Activated naive CD8-positive, alpha-beta T cell treated with anti-CD3 and anti-CD28 coated beads for 36 hours (primary cell): ENCODE measurements around the gene ACOT2. TPM values are rescaled to one million over a fixed set of nuclear protein-coding genes. Genes with fewer than 3 reads are reported as not detected.
"Not testable (repeated sequence)": the region's sequence is repeated elsewhere in the genome, so short reads cannot be mapped to it uniquely, and the experiment has no call there.

Source experiments
- DNase-seq: peaks from one replicate; pipeline ENCODE4 v3.0.0; 2021
- H3K27ac Mint-ChIP-seq: one replicate; pipeline ENCODE4 v1.8.0; 2022; ENCODE audit warnings: mild to moderate bottlenecking, moderate library complexity, mixed read lengths
- H3K27me3 Mint-ChIP-seq: one replicate; pipeline ENCODE4 v1.8.0; 2022; ENCODE audit warnings: mild to moderate bottlenecking, mixed read lengths
- H3K36me3 Mint-ChIP-seq: one replicate; pipeline ENCODE4 v1.8.0; 2021; ENCODE audit warnings: mild to moderate bottlenecking, mixed read lengths
- H3K4me1 Mint-ChIP-seq: one replicate; pipeline ENCODE4 v1.8.0; 2021; ENCODE audit warnings: mixed read lengths
- H3K4me3 Mint-ChIP-seq: one replicate; pipeline ENCODE4 v1.8.0; 2022; ENCODE audit warnings: mild to moderate bottlenecking, moderate library complexity, mixed read lengths
- H3K9me3 Mint-ChIP-seq: one replicate; pipeline ENCODE4 v1.8.0; 2022; ENCODE audit warnings: mixed read lengths
- total RNA-seq, 2 experiments: library from RNA; stranded (reverse); gene quantifications; one replicate each; pipeline ENCODE4 v1.2.3, GENCODE V29; 2021

The ACOT2 gene
- total RNA-seq, 2 experiments from 2014 or later: 13.2 to 13.8 TPM

DNA sequence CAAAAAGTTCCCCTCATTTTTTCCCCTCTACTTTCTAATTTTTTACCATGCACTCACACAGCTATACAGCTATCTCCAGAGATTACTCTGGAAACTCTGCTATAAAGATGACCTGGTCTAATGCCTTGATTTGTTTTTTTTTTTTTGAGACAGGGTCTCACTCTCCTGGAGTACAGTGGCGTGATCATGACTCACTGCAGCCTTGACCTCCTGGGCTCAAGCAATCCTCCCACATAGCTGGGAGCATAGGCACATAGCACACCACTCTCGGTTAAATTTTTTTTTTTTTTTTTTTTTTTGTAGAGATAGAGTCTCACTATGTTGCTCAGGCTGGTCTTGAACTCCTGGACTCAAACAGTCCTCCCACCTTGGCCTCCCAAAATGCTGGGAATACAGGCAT lies 10.8 kb upstream of the ACOT2 start:
- H3K4me3 Mint-ChIP-seq, H3K9me3 Mint-ChIP-seq, H3K4me1 Mint-ChIP-seq, H3K27me3 Mint-ChIP-seq, DNase-seq, H3K27ac Mint-ChIP-seq: not testable (repeated sequence)
- peaks cover 14% of the 10 kb centered on the region for H3K36me3 Mint-ChIP-seq

DNA sequence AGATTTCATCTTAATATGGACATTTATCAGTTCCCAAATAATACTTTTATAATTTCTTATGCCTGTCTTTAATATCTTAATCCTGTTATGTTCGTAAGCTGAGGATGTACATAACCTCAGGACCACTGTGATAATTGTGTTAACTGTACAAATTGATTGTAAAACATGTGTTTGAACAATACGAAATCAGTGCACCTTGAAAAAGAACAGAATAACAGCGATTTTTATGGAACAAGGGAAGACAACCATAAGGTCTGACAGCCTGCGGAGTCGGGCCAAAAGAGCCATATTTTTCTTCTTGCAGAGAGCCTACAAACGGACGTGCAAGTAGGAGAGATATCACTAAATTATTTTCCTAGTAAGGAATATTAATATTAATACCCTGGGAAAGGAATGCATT lies 6.8 kb upstream of the ACOT2 start:
- H3K4me3 Mint-ChIP-seq, DNase-seq, H3K9me3 Mint-ChIP-seq, H3K27me3 Mint-ChIP-seq, H3K27ac Mint-ChIP-seq: not testable (repeated sequence)
- Mint-ChIP-seq H3K4me1 (peaks cover 19% of the 10 kb centered on the region), H3K36me3 (peaks cover 36% of the 10 kb centered on the region)

DNA sequence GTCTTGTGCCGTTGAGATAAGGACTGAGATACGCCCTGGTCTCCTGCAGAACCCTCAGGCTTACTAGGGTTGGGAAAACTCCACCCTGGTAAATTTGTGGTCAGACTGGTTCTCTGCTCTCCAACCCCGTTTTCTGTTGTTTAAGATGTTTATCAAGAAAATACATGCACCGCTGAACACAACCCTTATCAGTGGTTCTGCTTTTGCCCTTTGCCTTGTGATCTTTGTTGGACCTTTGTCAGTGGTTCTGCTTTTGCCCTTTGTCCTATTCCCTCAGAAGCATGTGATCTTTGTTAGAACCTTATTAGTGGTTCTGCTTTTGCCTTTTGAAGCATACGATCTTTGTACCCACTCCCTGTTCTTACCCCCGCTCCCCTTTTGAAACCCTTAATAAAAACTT lies 6.3 kb upstream of the ACOT2 start:
- H3K27ac Mint-ChIP-seq, DNase-seq, H3K9me3 Mint-ChIP-seq, H3K4me3 Mint-ChIP-seq, H3K27me3 Mint-ChIP-seq: not testable (repeated sequence)
- H3K36me3 Mint-ChIP-seq: peaks cover 40% of the 10 kb centered on the region
- peaks cover 22% of the 10 kb centered on the region for H3K4me1 Mint-ChIP-seq

DNA sequence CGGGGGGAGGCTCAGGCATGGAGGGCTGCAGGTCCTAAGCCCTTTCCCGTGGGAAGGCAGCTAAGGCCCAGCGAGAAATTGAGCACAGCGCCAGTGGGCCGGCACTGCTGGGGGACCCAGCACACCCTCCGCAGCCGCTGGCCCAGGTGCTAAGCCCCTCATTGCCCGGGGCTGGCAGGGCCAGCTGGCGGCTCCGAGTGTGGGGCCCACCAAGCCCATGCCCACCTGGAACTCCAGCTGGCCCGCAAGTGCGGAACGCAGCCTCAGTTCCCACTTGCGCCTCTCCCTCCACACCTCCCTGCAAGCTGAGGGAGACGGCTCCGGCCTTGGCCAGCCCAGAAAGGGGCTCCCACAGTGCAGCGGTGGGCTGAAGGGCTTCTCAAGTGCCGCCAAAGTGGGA lies 2.6 kb upstream of the ACOT2 start:
- not testable (repeated sequence) for H3K27ac Mint-ChIP-seq, H3K27me3 Mint-ChIP-seq, DNase-seq, H3K9me3 Mint-ChIP-seq, H3K4me3 Mint-ChIP-seq
- Mint-ChIP-seq H3K4me1 (peaks cover 37% of the 10 kb centered on the region), H3K36me3 (peaks cover 50% of the 10 kb centered on the region)

DNA sequence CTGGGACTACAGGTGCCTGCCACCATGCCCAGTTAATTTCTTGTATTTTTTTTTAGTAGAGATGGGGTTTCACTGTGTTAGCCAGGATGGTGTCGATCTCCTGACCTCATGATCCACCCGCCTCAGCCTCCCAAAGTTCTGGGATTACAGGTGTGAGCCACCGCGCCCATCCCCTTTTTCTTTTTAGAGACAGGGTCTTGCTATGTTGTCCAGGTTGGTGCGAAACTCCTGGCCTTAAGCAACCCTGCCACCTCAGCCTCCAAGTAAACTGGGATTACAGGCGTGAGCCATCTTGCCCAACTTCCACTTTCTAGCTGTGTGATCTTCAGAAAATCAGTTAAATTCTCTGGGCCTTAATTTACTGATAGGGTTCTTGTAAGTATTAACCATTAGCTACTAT lies 2.1 kb upstream of the ACOT2 start:
- not testable (repeated sequence) for DNase-seq, H3K27me3 Mint-ChIP-seq, H3K9me3 Mint-ChIP-seq
- H3K27ac Mint-ChIP-seq: peak overlapping the region; percentile 98
- peaks cover 37% of the 10 kb centered on the region for H3K4me1 Mint-ChIP-seq
- H3K36me3 Mint-ChIP-seq: peaks cover 46% of the 10 kb centered on the region
- H3K4me3 Mint-ChIP-seq: peak overlapping the region; percentile 91

DNA sequence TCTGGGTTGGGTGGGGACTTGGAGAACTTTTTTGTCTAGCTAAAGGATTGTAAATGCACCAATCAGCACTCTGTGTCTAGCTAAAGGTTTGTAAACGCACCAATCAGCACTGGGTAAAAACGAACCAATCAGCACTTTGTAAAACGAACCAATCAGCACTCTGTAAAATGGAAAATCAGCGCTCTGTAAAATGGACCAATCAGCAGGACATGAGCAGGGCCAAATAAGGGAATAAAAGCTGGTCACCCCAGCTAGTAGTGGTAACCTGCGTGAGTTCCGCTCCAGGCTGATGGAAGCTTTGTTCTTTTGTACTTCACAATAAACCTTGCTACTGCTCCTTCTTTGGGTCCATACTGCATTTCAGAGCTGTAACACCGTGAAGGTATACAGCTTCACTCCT lies 1.7 kb upstream of the ACOT2 start:
- H3K27me3 Mint-ChIP-seq: no peaks in the 10 kb centered on the region
- peak overlapping the region; percentile 98 for H3K27ac Mint-ChIP-seq
- H3K9me3 Mint-ChIP-seq: peaks cover 7% of the 10 kb centered on the region
- H3K4me1 Mint-ChIP-seq: peaks cover 37% of the 10 kb centered on the region
- DNase-seq: no peak
- peaks cover 43% of the 10 kb centered on the region for H3K36me3 Mint-ChIP-seq
- peak overlapping the region; percentile 91 for H3K4me3 Mint-ChIP-seq

DNA sequence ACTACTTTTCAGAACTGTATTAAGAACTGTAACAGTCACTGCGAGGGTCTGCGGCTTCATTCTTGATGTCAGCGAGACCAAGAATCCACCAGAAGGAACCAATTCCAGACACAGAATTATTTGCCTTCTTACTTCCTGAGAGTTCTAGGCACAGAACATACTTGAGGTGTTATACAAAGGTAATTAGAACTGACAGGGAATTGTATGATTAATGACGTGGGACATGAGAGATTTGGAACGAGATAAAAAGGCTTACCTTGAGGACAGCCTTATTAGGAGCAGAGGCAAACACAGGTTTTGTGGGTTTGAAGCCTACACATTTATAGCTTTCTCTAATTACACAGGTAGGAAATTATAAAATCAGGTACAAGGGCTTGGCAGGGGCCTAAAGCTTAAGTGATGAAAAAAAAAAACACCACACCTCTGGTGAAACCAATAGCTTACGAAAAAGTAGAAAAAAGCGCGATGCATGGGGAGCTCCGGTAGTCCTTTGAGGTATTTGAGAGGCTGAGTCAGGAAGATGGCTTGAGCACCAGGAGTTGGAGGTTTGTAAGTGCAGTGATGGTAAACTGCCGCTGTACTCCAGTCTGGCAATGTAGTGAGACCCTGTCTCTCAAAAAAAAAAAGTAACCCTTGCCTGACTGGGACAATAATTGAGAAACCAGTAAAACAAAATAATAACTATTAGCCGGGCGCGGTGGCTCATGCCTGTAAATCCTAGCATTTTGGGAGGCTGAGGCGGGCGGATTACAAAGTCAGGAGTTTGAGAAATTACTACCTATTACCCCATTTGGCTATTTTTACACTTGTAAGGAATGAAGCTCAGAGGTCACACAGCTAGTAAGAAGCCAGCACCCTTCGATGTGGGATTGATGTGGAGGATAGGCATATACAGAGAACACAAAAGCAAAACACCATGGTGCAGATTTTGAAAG lies 795 bp upstream of the ACOT2 start:
- peak overlapping the region; percentile 98 for H3K27ac Mint-ChIP-seq
- peak; percentile 19 for DNase-seq
- H3K9me3 Mint-ChIP-seq: peaks cover 3% of the 10 kb centered on the region
- peaks cover 37% of the 10 kb centered on the region for H3K4me1 Mint-ChIP-seq
- no peaks in the 10 kb centered on the region for H3K27me3 Mint-ChIP-seq
- peak overlapping the region; percentile 91 for H3K4me3 Mint-ChIP-seq
- peaks cover 37% of the 10 kb centered on the region for H3K36me3 Mint-ChIP-seq

DNA sequence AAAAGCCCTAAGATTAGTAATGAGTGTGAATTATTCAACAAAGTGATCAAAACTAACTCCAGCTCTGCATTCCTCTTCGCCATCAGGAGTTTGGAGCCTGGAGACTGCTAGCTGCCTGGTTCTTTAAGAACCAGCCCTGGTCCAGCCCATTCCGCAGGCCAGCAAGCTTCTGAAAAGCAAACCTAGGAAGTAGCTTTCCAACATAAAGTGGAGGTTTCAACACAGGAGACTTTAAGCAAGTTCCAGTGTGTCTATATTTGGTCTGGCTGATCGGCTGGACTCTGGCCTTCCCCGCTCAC lies 178 bp upstream of the ACOT2 start:
- peaks cover 38% of the 10 kb centered on the region for H3K36me3 Mint-ChIP-seq
- H3K9me3 Mint-ChIP-seq, DNase-seq, H3K27me3 Mint-ChIP-seq: not testable (repeated sequence)
- H3K27ac Mint-ChIP-seq: peak overlapping the region; percentile 98
- H3K4me1 Mint-ChIP-seq: peaks cover 37% of the 10 kb centered on the region
- H3K4me3 Mint-ChIP-seq: peak overlapping the region; percentile 91

DNA sequence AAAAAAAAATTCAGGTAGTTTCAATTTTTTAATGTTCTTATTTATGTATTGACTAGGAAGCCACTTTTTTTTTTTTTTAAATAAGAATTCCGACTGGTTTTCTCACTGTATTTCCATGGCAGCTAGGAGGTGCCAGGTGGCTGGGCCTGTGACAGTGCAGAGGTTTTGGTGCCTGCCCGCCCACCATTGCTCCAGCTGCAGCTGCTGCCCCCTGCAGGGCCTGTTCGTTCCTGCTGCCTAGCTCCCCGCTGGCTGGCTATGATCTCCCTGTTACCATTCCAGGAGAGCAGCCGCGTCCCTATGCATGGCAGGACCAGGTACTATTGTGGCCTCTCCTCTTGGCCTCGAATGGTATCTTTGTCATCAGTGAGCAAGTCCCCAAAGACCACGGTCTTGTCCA lies 1.9 kb downstream of the ACOT2 start:
- not testable (repeated sequence) for H3K4me3 Mint-ChIP-seq, H3K27me3 Mint-ChIP-seq, H3K9me3 Mint-ChIP-seq, H3K27ac Mint-ChIP-seq
- H3K36me3 Mint-ChIP-seq: peaks cover 35% of the 10 kb centered on the region
- H3K4me1 Mint-ChIP-seq: peaks cover 26% of the 10 kb centered on the region
- peak; percentile 68 for DNase-seq

DNA sequence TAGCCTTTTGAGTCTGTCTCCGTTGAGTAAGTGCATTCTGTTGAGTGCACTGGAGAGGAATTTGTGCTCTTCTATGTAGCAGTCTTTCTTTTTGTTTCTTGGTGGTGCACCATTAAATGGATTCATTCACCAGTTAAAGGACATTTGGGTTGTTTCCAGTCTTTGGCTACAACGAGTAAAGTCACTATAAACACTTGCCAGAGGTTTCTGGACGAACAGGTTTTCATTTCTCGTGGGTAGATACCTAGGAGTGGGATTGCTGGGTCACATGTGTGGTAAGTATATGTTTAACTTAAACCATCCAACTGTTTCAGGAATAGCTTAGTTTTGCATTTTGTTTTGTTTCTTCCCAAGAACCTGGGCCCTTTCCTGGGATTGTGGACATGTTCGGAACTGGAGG lies 4.0 kb downstream of the ACOT2 start:
- H3K4me3 Mint-ChIP-seq, DNase-seq, H3K27ac Mint-ChIP-seq, H3K27me3 Mint-ChIP-seq, H3K9me3 Mint-ChIP-seq: not testable (repeated sequence)
- Mint-ChIP-seq H3K4me1 (peaks cover 13% of the 10 kb centered on the region), H3K36me3 (peaks cover 19% of the 10 kb centered on the region)

DNA sequence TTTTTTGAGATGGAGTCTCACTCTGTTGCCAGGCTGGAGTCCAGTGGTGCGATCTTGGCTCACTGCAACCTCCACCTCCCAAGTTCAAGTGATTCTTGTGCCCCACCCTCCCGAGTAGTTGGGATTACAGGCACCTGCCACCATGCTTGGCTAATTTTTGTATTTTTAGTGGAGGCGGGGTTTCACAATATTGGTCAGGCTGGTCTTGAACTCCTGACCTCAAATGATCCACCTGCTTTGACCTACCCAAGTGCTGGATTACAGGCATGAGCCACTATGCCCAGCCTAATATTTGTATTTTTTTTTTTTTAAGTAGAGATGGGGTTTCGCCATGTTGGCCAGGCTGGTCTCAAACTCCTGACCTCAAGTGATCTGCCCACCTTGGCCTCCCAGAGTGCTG lies 4.7 kb downstream of the ACOT2 start:
- H3K4me1 Mint-ChIP-seq, H3K27ac Mint-ChIP-seq, H3K9me3 Mint-ChIP-seq, DNase-seq, H3K27me3 Mint-ChIP-seq, H3K4me3 Mint-ChIP-seq: not testable (repeated sequence)
- H3K36me3 Mint-ChIP-seq: peaks cover 13% of the 10 kb centered on the region

DNA sequence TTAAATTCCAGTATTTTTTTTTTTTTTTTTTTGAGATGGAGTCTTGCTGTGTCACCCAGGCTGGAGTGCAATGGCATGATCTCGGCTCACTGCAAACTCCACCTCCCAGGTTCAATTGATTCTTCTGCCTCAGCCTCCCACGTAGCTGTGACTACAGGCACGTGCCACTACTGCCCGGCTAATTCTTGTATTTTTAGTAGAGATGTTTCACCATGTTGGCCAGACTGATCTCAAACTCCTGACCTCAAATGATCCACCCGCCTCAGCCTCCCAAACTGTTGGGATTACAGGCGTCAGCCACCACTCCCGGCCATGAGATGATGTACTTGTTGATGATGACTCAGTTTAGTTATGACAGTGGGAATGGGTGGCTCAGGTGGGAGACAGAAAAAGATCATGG lies 5.2 kb downstream of the ACOT2 start:
- not testable (repeated sequence) for H3K27me3 Mint-ChIP-seq, H3K4me1 Mint-ChIP-seq, H3K4me3 Mint-ChIP-seq, DNase-seq, H3K9me3 Mint-ChIP-seq, H3K27ac Mint-ChIP-seq
- H3K36me3 Mint-ChIP-seq: peaks cover 13% of the 10 kb centered on the region

DNA sequence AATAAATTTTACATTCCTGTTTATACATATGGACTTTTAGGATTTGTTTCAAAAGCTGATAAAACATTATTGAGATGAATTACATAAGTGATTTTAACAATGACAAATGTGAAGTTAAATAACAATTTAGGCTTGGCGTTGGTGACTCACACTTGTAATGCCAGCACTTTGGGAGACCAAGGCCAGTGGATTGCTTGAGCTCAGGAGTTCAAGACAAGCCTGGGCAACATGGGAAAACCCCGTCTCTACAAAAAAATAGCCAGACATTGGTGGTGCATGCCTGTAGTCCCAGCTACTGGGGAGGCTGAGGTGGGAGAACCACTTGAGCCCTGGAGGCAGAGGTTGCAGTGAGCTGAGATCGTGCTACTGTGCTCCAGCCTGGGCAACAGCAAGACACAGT lies 7.4 kb downstream of the ACOT2 start:
- Mint-ChIP-seq H3K4me3 (no peak overlapping the region), H3K27ac (no peak overlapping the region), H3K27me3 (no peaks in the 10 kb centered on the region), H3K36me3 (peaks cover 15% of the 10 kb centered on the region), H3K9me3 (no peaks in the 10 kb centered on the region), H3K4me1 (no peaks in the 10 kb centered on the region)
- no peak for DNase-seq

DNA sequence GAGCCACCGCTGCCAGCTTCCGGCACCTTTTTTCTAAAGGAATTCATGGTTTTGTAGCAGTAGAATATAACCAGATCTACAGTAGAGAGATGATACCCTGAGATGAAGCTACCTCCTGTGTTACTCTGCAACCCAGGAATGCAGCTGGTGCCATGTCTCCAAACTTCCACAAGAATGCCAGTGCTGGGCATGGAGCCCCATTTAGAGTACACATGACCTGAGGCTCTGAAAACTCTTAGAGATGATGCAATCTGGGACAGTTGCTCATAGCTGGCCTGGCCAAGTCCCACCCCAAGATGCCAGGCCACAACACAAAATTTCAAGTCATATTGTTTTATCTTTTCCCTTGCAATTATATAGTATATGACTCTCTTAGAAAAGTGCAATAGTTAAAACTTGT lies 8.2 kb downstream of the ACOT2 start:
- H3K4me1 Mint-ChIP-seq, H3K27ac Mint-ChIP-seq, H3K9me3 Mint-ChIP-seq, DNase-seq, H3K27me3 Mint-ChIP-seq, H3K4me3 Mint-ChIP-seq: not testable (repeated sequence)
- peaks cover 15% of the 10 kb centered on the region for H3K36me3 Mint-ChIP-seq

DNA sequence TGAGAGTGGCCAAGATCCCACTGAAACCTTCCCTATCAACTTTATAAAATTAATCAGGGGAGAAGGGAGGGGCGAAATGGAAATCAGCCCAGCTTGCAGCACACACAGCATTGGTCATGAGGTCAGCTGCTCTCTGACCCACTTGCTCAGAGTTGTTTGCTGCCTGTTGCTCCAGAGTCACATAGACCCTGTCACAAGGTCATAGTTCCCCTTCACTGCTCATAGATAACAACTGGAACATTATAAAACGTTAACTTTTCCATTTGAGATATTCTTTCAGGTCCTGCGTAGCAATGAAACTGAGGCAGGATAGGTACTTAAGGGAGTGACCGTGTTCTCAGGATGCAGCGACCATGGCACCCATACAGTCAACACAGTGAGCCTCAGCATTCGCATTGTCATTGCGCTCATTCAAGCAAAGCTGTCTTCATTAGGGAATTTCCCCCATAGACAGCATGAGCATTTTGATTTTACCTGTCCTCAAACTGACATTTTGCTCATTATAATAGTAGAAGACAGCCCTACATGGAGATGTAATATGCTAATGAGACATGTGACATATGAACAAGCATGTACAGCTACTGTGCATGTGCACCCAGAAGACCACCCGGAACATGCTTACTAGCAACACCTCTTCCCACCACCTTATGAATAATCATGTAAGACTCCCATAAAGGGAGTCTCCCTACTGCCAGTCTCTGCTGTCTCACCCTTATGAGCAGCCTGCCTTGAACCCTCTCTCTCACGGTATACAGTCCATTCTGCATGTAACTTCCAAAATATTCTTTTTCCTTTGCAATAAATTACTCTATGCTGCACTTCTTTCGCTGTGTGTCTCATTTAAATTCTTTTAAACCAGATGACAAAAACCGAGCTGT lies 13.3 kb downstream of the ACOT2 start:
- not testable (repeated sequence) for H3K4me3 Mint-ChIP-seq, H3K9me3 Mint-ChIP-seq, H3K27ac Mint-ChIP-seq, H3K4me1 Mint-ChIP-seq, H3K36me3 Mint-ChIP-seq, DNase-seq, H3K27me3 Mint-ChIP-seq
